ENCODE measurements around the gene CDKN1C. TPM values are rescaled to one million over a fixed set of nuclear protein-coding genes. Genes with fewer than 3 reads are reported as not detected.
A peak's percentile ranks its signal among the peaks of the same experiment; 100 is the strongest.

CDKN1C gene
- total and polyA plus RNA-seq, 5 donors from 2014 or later = 1.1 to 4.1 (median 1.2) TPM

DNA sequence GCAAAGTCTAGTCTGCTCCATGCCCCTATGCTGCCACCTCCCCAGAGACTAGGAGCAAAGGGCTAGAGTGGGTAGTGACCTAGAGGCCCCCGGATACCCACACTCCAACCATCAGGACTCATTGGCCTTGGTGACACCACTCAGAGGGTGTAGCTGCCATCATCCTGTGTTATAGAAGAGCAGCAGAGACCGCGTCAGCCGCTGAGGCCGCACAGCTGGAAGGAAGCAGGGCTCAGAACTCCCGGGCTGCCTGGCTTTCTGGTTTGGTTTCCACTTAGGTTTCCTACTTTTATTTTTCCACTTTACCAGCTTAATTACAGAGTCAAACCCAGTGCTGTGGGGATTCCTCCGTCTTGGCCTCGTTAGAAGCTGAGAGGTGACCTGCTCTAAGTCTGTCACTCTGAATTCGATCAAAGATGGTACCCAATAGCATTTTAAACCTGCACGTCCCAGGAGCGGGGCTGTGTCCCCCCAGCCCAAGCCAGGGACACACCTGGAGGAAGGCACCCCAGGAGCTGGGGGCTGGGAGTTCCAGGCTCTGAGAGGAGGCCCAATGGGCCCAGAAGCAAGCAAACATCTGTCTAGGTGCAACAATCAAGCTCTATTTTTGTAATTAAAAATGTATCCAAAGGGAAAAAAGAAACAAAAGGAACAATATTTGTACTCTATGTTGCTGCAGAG, 2.1 kb upstream of the CDKN1C start:
- H3K36me3 Mint-ChIP-seq = no peaks in the 10 kb centered on the region
- H3K9me3 ChIP-seq (ENCODE audit: control insufficient read depth in 2 of 2, low read length in 2 of 2) = no peaks in the 10 kb centered on the region
- peaks cover 52% of the 10 kb centered on the region for H3K4me1 ChIP-seq (ENCODE audit: control insufficient read depth, insufficient read depth, low read length, poor library complexity, severe bottlenecking)
- H3K27me3 Mint-ChIP-seq = peaks cover 11% of the 10 kb centered on the region
- DNase-seq (no peak), ATAC-seq (ENCODE audit: low read depth in 2 of 2) (no peak)
- peaks cover 2% of the 10 kb centered on the region for H3K27me3 ChIP-seq (ENCODE audit: control insufficient read depth, insufficient read depth, low read length)
- H3K4me3 ChIP-seq (ENCODE audit: low read depth, low read length) = no peak overlapping the region
- peaks cover 0 to 47% (median 17%) of the 10 kb centered on the region in 4 donors for H3K4me1 Mint-ChIP-seq
- no peak overlapping the region for H3K27ac ChIP-seq (ENCODE audit: insufficient read depth, low read length, poor library complexity, severe bottlenecking)
- H3K9me3 Mint-ChIP-seq = no peaks in the 10 kb centered on the region
- peak overlapping the region in 2 of 3 donors; percentile 42 to 49 for H3K27ac Mint-ChIP-seq
- no peaks in the 10 kb centered on the region for H3K36me3 ChIP-seq (ENCODE audit: control insufficient read depth, insufficient read depth, low read length)
- peak overlapping the region; percentile 78 to 84 (median 82) for H3K4me3 Mint-ChIP-seq

DNA sequence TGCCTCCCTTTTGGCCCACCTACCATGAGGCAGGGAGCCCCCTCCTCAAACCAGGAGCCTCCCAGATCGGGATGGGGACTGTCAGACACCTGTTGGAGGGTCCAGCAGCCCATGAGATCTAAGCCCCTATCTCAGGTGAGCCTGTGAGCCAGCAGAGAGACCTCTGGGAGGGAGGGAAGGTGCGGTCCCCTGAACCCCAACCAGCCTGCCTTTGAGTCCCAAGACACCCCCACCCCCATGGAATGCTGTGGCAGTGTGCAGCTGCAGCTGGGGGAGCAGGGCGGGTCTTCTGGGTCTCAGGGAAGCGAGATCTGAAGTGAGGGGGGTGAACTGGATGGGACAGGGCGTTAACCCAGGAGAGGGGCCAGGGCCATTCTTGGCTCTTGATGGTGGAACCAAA, 1.4 kb upstream of the CDKN1C start:
- Mint-ChIP-seq H3K27me3 (peaks cover 14% of the 10 kb centered on the region), H3K4me3 (peak overlapping the region; percentile 78 to 84 (median 82)), H3K9me3 (no peaks in the 10 kb centered on the region), H3K36me3 (no peaks in the 10 kb centered on the region), H3K27ac (peak overlapping the region in 1 of 3 donors; percentile 91), H3K4me1 (peaks cover 0 to 41% (median 13%) of the 10 kb centered on the region in 4 donors)
- no peak for ATAC-seq (ENCODE audit: low read depth in 2 of 2)
- no peaks in the 10 kb centered on the region for H3K36me3 ChIP-seq (ENCODE audit: control insufficient read depth, insufficient read depth, low read length)
- DNase-seq = no peak
- peaks cover 2% of the 10 kb centered on the region for H3K27me3 ChIP-seq (ENCODE audit: control insufficient read depth, insufficient read depth, low read length)
- no peak overlapping the region for H3K4me3 ChIP-seq (ENCODE audit: low read depth, low read length)
- H3K4me1 ChIP-seq (ENCODE audit: control insufficient read depth, insufficient read depth, low read length, poor library complexity, severe bottlenecking) = peaks cover 45% of the 10 kb centered on the region
- no peaks in the 10 kb centered on the region for H3K9me3 ChIP-seq (ENCODE audit: control insufficient read depth in 2 of 2, low read length in 2 of 2)
- H3K27ac ChIP-seq (ENCODE audit: insufficient read depth, low read length, poor library complexity, severe bottlenecking) = no peak overlapping the region

DNA sequence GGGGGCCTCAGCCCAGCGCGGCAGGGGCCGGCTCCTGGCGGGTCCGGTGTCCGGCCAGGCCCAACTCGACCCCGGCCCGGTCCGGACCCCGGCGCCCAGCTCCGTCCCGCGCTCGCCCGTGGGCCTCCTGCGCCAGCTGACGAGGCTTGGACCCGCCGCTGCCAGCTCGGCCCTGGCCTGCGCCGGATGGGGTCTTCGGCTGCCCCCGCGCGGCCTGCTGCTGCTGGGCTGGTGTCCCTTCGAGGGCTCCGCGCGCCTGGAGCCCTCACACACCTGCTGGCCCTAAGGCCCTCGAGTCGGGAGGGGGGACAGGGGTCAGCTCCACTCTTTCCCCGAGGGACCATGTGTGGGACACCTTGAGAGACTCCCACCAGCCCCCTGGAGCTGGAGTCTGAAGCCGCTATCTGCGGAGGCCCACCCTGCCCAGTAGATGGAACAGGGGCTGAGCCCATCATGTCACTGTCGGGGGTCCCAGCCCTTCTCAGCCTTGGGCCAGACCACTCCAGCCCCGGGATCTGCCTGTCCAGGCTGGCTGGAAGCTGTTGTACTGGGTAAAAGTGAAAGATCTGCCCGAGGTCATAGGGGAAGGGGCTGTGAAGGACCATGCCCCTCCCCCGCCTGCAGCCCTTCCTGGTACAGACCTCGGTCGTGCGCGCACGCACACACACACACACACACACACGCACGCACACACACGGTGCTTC, 768 bp upstream of the CDKN1C start:
- Histone ChIP-seq H3K9me3 (ENCODE audit: control insufficient read depth in 2 of 2, low read length in 2 of 2) (no peaks in the 10 kb centered on the region), H3K4me1 (ENCODE audit: control insufficient read depth, insufficient read depth, low read length, poor library complexity, severe bottlenecking) (peaks cover 39% of the 10 kb centered on the region), H3K36me3 (ENCODE audit: control insufficient read depth, insufficient read depth, low read length) (no peaks in the 10 kb centered on the region), H3K27me3 (ENCODE audit: control insufficient read depth, insufficient read depth, low read length) (peaks cover 2% of the 10 kb centered on the region), H3K4me3 (ENCODE audit: low read depth, low read length) (no peak overlapping the region), H3K27ac (ENCODE audit: insufficient read depth, low read length, poor library complexity, severe bottlenecking) (peak overlapping the region; percentile 47)
- H3K4me3 Mint-ChIP-seq = peak overlapping the region; percentile 78 to 84 (median 82)
- peaks cover 0 to 35% (median 13%) of the 10 kb centered on the region in 4 donors for H3K4me1 Mint-ChIP-seq
- no peaks in the 10 kb centered on the region for H3K36me3 Mint-ChIP-seq
- no peaks in the 10 kb centered on the region for H3K9me3 Mint-ChIP-seq
- DNase-seq (no peak), ATAC-seq (ENCODE audit: low read depth in 2 of 2) (no peak)
- H3K27me3 Mint-ChIP-seq = peaks cover 15% of the 10 kb centered on the region
- H3K27ac Mint-ChIP-seq = peak overlapping the region in 1 of 3 donors; percentile 91

- Histone ChIP-seq H3K36me3 (ENCODE audit: control insufficient read depth, insufficient read depth, low read length) (no peaks in the 10 kb centered on the region), H3K27ac (ENCODE audit: insufficient read depth, low read length, poor library complexity, severe bottlenecking) (peak overlapping the region; percentile 41), H3K4me3 (ENCODE audit: low read depth, low read length) (peak overlapping the region; percentile 51), H3K4me1 (ENCODE audit: control insufficient read depth, insufficient read depth, low read length, poor library complexity, severe bottlenecking) (peaks cover 33% of the 10 kb centered on the region), H3K27me3 (ENCODE audit: control insufficient read depth, insufficient read depth, low read length) (peaks cover 2% of the 10 kb centered on the region), H3K9me3 (ENCODE audit: control insufficient read depth in 2 of 2, low read length in 2 of 2) (no peaks in the 10 kb centered on the region)
- peaks cover 22% of the 10 kb centered on the region for H3K27me3 Mint-ChIP-seq
- H3K36me3 Mint-ChIP-seq = no peaks in the 10 kb centered on the region
- H3K27ac Mint-ChIP-seq = peak overlapping the region in 1 of 3 donors; percentile 77
- peaks cover 0 to 31% (median 13%) of the 10 kb centered on the region in 4 donors for H3K4me1 Mint-ChIP-seq
- DNase-seq (peak in 2 of 3 donors; percentile 30 to 42), ATAC-seq (ENCODE audit: low read depth in 2 of 2) (no peak)
- peak overlapping the region; percentile 86 to 93 (median 92) for H3K4me3 Mint-ChIP-seq
- H3K9me3 Mint-ChIP-seq = no peaks in the 10 kb centered on the region
Measured at GRCh38 chr11:2885017-2885677, 428 bp downstream of the CDKN1C start.

GRCh38 chr11:2883979-2884815, 1.4 kb downstream of the CDKN1C start:
- Histone ChIP-seq H3K9me3 (ENCODE audit: control insufficient read depth in 2 of 2, low read length in 2 of 2) (no peaks in the 10 kb centered on the region), H3K4me1 (ENCODE audit: control insufficient read depth, insufficient read depth, low read length, poor library complexity, severe bottlenecking) (peaks cover 33% of the 10 kb centered on the region), H3K27ac (ENCODE audit: insufficient read depth, low read length, poor library complexity, severe bottlenecking) (no peak overlapping the region), H3K27me3 (ENCODE audit: control insufficient read depth, insufficient read depth, low read length) (peaks cover 2% of the 10 kb centered on the region), H3K36me3 (ENCODE audit: control insufficient read depth, insufficient read depth, low read length) (no peaks in the 10 kb centered on the region), H3K4me3 (ENCODE audit: low read depth, low read length) (no peak overlapping the region)
- ATAC-seq (ENCODE audit: low read depth in 2 of 2) (no peak), DNase-seq (no peak)
- Mint-ChIP-seq H3K4me3 (peak overlapping the region in 1 of 4 donors; percentile 67), H3K36me3 (no peaks in the 10 kb centered on the region), H3K9me3 (no peaks in the 10 kb centered on the region), H3K27me3 (peaks cover 26% of the 10 kb centered on the region), H3K27ac (no peak overlapping the region), H3K4me1 (peaks cover 0 to 27% (median 11%) of the 10 kb centered on the region in 4 donors)

- Histone ChIP-seq H3K27ac (ENCODE audit: insufficient read depth, low read length, poor library complexity, severe bottlenecking) (no peak overlapping the region), H3K9me3 (ENCODE audit: control insufficient read depth in 2 of 2, low read length in 2 of 2) (no peaks in the 10 kb centered on the region), H3K4me3 (ENCODE audit: low read depth, low read length) (no peak overlapping the region), H3K4me1 (ENCODE audit: control insufficient read depth, insufficient read depth, low read length, poor library complexity, severe bottlenecking) (peaks cover 32% of the 10 kb centered on the region), H3K36me3 (ENCODE audit: control insufficient read depth, insufficient read depth, low read length) (no peaks in the 10 kb centered on the region), H3K27me3 (ENCODE audit: control insufficient read depth, insufficient read depth, low read length) (peaks cover 2% of the 10 kb centered on the region)
- no peak overlapping the region for H3K27ac Mint-ChIP-seq
- H3K4me3 Mint-ChIP-seq = peak overlapping the region; percentile 67 to 86 (median 70)
- peaks cover 27% of the 10 kb centered on the region for H3K27me3 Mint-ChIP-seq
- H3K36me3 Mint-ChIP-seq = no peaks in the 10 kb centered on the region
- no peaks in the 10 kb centered on the region for H3K9me3 Mint-ChIP-seq
- ATAC-seq (ENCODE audit: low read depth in 2 of 2) (no peak), DNase-seq (no peak)
- H3K4me1 Mint-ChIP-seq = peaks cover 0 to 27% (median 10%) of the 10 kb centered on the region in 4 donors
Measured at GRCh38 chr11:2883640-2883978, 2.0 kb downstream of the CDKN1C start.

GRCh38 chr11:2882396-2883110, 3.0 kb downstream of the CDKN1C start:
- H3K36me3 ChIP-seq (ENCODE audit: control insufficient read depth, insufficient read depth, low read length) = no peaks in the 10 kb centered on the region
- Mint-ChIP-seq H3K9me3 (no peaks in the 10 kb centered on the region), H3K4me1 (peaks cover 0 to 19% (median 5%) of the 10 kb centered on the region in 4 donors), H3K27ac (no peak overlapping the region), H3K4me3 (peak overlapping the region; percentile 67 to 83 (median 76)), H3K27me3 (peaks cover 30% of the 10 kb centered on the region), H3K36me3 (peaks cover under 1% of the 10 kb centered on the region)
- H3K27me3 ChIP-seq (ENCODE audit: control insufficient read depth, insufficient read depth, low read length) = peaks cover 2% of the 10 kb centered on the region
- no peaks in the 10 kb centered on the region for H3K9me3 ChIP-seq (ENCODE audit: control insufficient read depth in 2 of 2, low read length in 2 of 2)
- ATAC-seq (ENCODE audit: low read depth in 2 of 2) (no peak), DNase-seq (no peak)
- H3K4me3 ChIP-seq (ENCODE audit: low read depth, low read length) = no peak overlapping the region
- H3K27ac ChIP-seq (ENCODE audit: insufficient read depth, low read length, poor library complexity, severe bottlenecking) = no peak overlapping the region
- peaks cover 21% of the 10 kb centered on the region for H3K4me1 ChIP-seq (ENCODE audit: control insufficient read depth, insufficient read depth, low read length, poor library complexity, severe bottlenecking)

Measured in CD4-positive, CD25-positive, alpha-beta regulatory T cell (primary cell).